Ovary (tissue), 3 donors: ENCODE measurements around the gene OTOP3.

ENCODE experiments used
- POLR2A ChIP-seq: fragments of 450-650 bp; IDR thresholded peaks from one replicate; pipeline ENCODE4 v1.6.1; 2017; ENCODE audit warnings: antibody characterized with exemption, mild to moderate bottlenecking, moderate library complexity
- TF ChIP-seq, protein P1 (sequence below), 3 donors: fragments of 450-650 bp in 2 of 3; fragments of 200-600 bp in 1 of 3; IDR thresholded peaks; one replicate each; pipeline versions ENCODE4 v1.5.1 to v1.8.0; 2016 to 2022; ENCODE audit warnings: antibody characterized with exemption in 3 of 3, mild to moderate bottlenecking in 1 of 3
- donor health status: DM: no; HTN: no; CAD: no.

DNA sequence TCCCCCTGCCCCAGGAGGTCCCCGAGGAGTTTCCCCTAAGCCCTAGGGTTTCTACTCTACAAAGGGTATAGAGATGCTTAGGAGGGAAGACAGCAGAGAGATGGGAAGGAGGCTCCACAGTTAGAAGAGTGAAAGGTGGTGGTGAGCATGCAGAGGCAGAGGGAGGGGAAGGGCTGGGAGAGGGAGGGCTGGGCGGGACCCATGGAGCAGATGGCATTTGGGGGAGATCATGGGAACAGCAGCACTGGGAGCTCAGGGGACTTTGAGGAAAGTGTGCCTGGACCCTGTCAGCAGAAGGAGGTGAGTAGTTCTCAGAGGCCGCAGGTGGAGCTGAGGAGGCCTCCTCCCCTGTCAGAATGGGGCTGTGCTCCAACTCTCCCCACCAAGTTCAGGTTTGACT, 650 bp upstream of the OTOP3 start:
- no peak for TF ChIP-seq POLR2A
- TF ChIP-seq, protein P1, sequence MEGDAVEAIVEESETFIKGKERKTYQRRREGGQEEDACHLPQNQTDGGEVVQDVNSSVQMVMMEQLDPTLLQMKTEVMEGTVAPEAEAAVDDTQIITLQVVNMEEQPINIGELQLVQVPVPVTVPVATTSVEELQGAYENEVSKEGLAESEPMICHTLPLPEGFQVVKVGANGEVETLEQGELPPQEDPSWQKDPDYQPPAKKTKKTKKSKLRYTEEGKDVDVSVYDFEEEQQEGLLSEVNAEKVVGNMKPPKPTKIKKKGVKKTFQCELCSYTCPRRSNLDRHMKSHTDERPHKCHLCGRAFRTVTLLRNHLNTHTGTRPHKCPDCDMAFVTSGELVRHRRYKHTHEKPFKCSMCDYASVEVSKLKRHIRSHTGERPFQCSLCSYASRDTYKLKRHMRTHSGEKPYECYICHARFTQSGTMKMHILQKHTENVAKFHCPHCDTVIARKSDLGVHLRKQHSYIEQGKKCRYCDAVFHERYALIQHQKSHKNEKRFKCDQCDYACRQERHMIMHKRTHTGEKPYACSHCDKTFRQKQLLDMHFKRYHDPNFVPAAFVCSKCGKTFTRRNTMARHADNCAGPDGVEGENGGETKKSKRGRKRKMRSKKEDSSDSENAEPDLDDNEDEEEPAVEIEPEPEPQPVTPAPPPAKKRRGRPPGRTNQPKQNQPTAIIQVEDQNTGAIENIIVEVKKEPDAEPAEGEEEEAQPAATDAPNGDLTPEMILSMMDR (IDR thresholded peaks at IDR 0.05): no peak
